ENCODE measurements around the gene S100A14. TPM values are rescaled to one million over a fixed set of nuclear protein-coding genes. Genes with fewer than 3 reads are reported as not detected.

S100A14 gene
- total RNA-seq, 1 experiment from 2014 or later, result 0.63 TPM

- H4K5ac ChIP-seq (ENCODE audit: insufficient read length, low read depth, low read length), result no peak overlapping the region
- H3K36me3 Mint-ChIP-seq (ENCODE audit: insufficient read depth in 1 of 3, low read depth in 3 of 3), result peaks cover 5 to 13% (median 5%) of the 10 kb centered on the region in 3 experiments; a peak in 5 of 7 replicates
- no peaks in the 10 kb centered on the region for H3K79me1 ChIP-seq (ENCODE audit: insufficient read depth, low read depth, low read length, poor library complexity, severe bottlenecking)
- no peaks in the 10 kb centered on the region for H4K20me1 ChIP-seq (ENCODE audit: control insufficient read depth, insufficient read depth, insufficient read length)
- no peaks in the 10 kb centered on the region for H3K9me3 ChIP-seq (ENCODE audit: control insufficient read depth, low read depth, low read length)
- H2BK5ac ChIP-seq (ENCODE audit: insufficient read length, low read length), result no peak overlapping the region
- no peak overlapping the region for H3K27ac ChIP-seq (ENCODE audit: insufficient read length, low read depth, low read length)
- H2AFZ ChIP-seq (ENCODE audit: low read length), result no peak overlapping the region
- no peak overlapping the region for H3K27ac Mint-ChIP-seq
- no peak overlapping the region for H2AK5ac ChIP-seq (ENCODE audit: insufficient read length, low read length)
- H4K91ac ChIP-seq (ENCODE audit: insufficient read length, low read depth, low read length), result no peak overlapping the region
- H3K9me3 Mint-ChIP-seq, result no peaks in the 10 kb centered on the region
- H3K4me1 Mint-ChIP-seq, result peaks cover 23 to 47% of the 10 kb centered on the region in 2 experiments
- no CpG with 5 or more reads among the region's 2 CpGs for WGBS (ENCODE audit: extremely low coverage, insufficient read length, low lambda C conversion rate)
- no peak overlapping the region for H3K4me3 Mint-ChIP-seq
- no peak overlapping the region for H2BK15ac ChIP-seq (ENCODE audit: low read depth, low read length)
- H3K23ac ChIP-seq (ENCODE audit: insufficient read length, low read depth, low read length), result no peak overlapping the region
- no peak overlapping the region for H2BK120ac ChIP-seq (ENCODE audit: low read depth, low read length, poor library complexity, severe bottlenecking)
- DNase-seq, result no peak
- no peaks in the 10 kb centered on the region for H3K23me2 ChIP-seq (ENCODE audit: insufficient read length, low read depth, low read length, poor library complexity, severe bottlenecking)
- no peak overlapping the region for H4K8ac ChIP-seq (replicated peaks; ENCODE audit: insufficient read length, low read depth, low read length)
- no peak overlapping the region for H2BK12ac ChIP-seq (ENCODE audit: insufficient read length, low read depth, low read length)
- no peaks in the 10 kb centered on the region for H3K27me3 ChIP-seq (ENCODE audit: insufficient read depth, low read length)
- H3K4ac ChIP-seq (ENCODE audit: low read depth, low read length), result no peak overlapping the region
- no peak overlapping the region for H3K14ac ChIP-seq (ENCODE audit: insufficient read depth, low read length)
- H3K4me2 ChIP-seq (ENCODE audit: insufficient read depth, insufficient read length, low read length), result no peak overlapping the region
- H3T11ph ChIP-seq (ENCODE audit: low read length), result no peak overlapping the region
- H2BK20ac ChIP-seq (ENCODE audit: low read depth, low read length, poor library complexity, severe bottlenecking), result no peak overlapping the region
- peaks cover 4% of the 10 kb centered on the region; the same call in 1 of the 2 replicates for H3K4me1 ChIP-seq (ENCODE audit: insufficient read depth, low read length)
- no peak overlapping the region for H3K9ac ChIP-seq (ENCODE audit: extremely low read depth, insufficient read length, low read length)
- no peaks in the 10 kb centered on the region; the same call in 1 of the 2 replicates for H3K27me3 Mint-ChIP-seq (ENCODE audit: low read depth)
- no peaks in the 10 kb centered on the region for H3K79me2 ChIP-seq (ENCODE audit: insufficient read depth, low read length)
- no peak overlapping the region for H3K56ac ChIP-seq (ENCODE audit: insufficient read length, low read depth, low read length)
- no peak overlapping the region for H3K18ac ChIP-seq (ENCODE audit: insufficient read length, low read depth, low read length)
- TF ChIP-seq CTCF (conservative IDR thresholded peaks at IDR 0.05), result no peak
Observed at GRCh38 chr1:153615406-153615805, 719 bp downstream of the S100A14 start.
